Astrocyte (in vitro differentiated cells and primary cell): ENCODE results near the gene PKHD1. TPM values are rescaled to one million over a fixed set of nuclear protein-coding genes. Genes with fewer than 3 reads are reported as not detected.

Experiments used
- DNase-seq: peaks from one replicate; pipeline ENCODE4 v3.0.0-alpha.2; 2010; ENCODE audit warnings: low read depth
- FAIRE-seq: peaks from 2 replicates; lab custom pipeline; 2011; peaks lifted over from hg19 to GRCh38; lab: Jason Lieb, UNC
- H2AFZ ChIP-seq: 2 replicates; pipeline ENCODE4 v1.6.0; 2012; ENCODE audit warnings: low read depth, low read length, inconsistent platforms
- H3K27ac ChIP-seq: 2 replicates; pipeline ENCODE4 v1.5.1; 2011; ENCODE audit warnings: low read depth, low read length, inconsistent platforms
- H3K27me3 ChIP-seq: 2 replicates; pipeline ENCODE4 v1.6.0; 2011; ENCODE audit warnings: low read length, inconsistent platforms; ENCODE audit not compliant: insufficient read depth
- H3K36me3 ChIP-seq: 2 replicates; pipeline ENCODE4 v1.5.1; 2011; ENCODE audit warnings: low read length, inconsistent platforms; ENCODE audit not compliant: insufficient read depth
- H3K4me1 ChIP-seq: 2 replicates; pipeline ENCODE4 v1.5.1; 2011; ENCODE audit warnings: low read length, inconsistent platforms; ENCODE audit not compliant: insufficient read depth
- H3K4me2 ChIP-seq: 2 replicates; pipeline ENCODE4 v1.6.0; 2012; ENCODE audit warnings: low read length, inconsistent platforms
- H3K4me3 ChIP-seq: 2 replicates; pipeline ENCODE4 v1.5.1; 2011; ENCODE audit warnings: low read depth, mild to moderate bottlenecking, low read length, inconsistent platforms; ENCODE audit not compliant: insufficient read depth
- H3K79me2 ChIP-seq: 2 replicates; pipeline ENCODE4 v1.6.0; 2012; ENCODE audit warnings: mild to moderate bottlenecking, low read length, inconsistent platforms; ENCODE audit not compliant: insufficient read depth
- H3K9ac ChIP-seq: 2 replicates; pipeline ENCODE4 v1.6.0; 2012; ENCODE audit warnings: mild to moderate bottlenecking, low read length, inconsistent platforms
- H3K9me3 ChIP-seq: 2 replicates; pipeline ENCODE4 v1.5.1; 2012; ENCODE audit warnings: low read depth, mild to moderate bottlenecking, low read length, inconsistent platforms; ENCODE audit not compliant: insufficient read depth
- H4K20me1 ChIP-seq: 2 replicates; pipeline ENCODE4 v1.6.0; 2012; ENCODE audit warnings: low read length, inconsistent platforms; ENCODE audit not compliant: insufficient read depth
- H3K27ac Mint-ChIP-seq: one replicate; pipeline ENCODE4 v1.8.0; 2021; ENCODE audit warnings: mild to moderate bottlenecking, mixed read lengths; ENCODE audit not compliant: unreplicated experiment
- H3K27me3 Mint-ChIP-seq: one replicate; pipeline ENCODE4 v1.8.0; 2021; ENCODE audit warnings: low read depth, mixed read lengths; ENCODE audit not compliant: unreplicated experiment
- H3K36me3 Mint-ChIP-seq: one replicate; pipeline ENCODE4 v1.8.0; 2021; ENCODE audit warnings: low read depth, mixed read lengths; ENCODE audit not compliant: unreplicated experiment
- H3K4me1 Mint-ChIP-seq: one replicate; pipeline ENCODE4 v1.8.0; 2021; ENCODE audit warnings: low read depth, mixed read lengths; ENCODE audit not compliant: unreplicated experiment
- H3K4me3 Mint-ChIP-seq: one replicate; pipeline ENCODE4 v1.8.0; 2021; ENCODE audit warnings: mild to moderate bottlenecking, moderate library complexity, mixed read lengths; ENCODE audit not compliant: unreplicated experiment
- H3K9me3 Mint-ChIP-seq: one replicate; pipeline ENCODE4 v1.8.0; 2021; ENCODE audit warnings: mild to moderate bottlenecking, mixed read lengths; ENCODE audit not compliant: unreplicated experiment
- CTCF ChIP-seq: IDR thresholded peaks from 2 replicates; pipeline ENCODE4 v1.5.1; 2011; ENCODE audit warnings: low read depth, mild to moderate bottlenecking, inconsistent platforms, low read length, moderate library complexity; ENCODE audit not compliant: insufficient read depth
- EZH2 ChIP-seq: IDR thresholded peaks from 2 replicates; pipeline ENCODE4 v1.6.1; 2012; ENCODE audit warnings: mild to moderate bottlenecking, low read length, inconsistent platforms; ENCODE audit not compliant: insufficient read depth
- total RNA-seq: library from RNA; stranded (reverse); gene quantifications from 2 replicates; pipeline ENCODE4 v1.2.1, GENCODE V29; 2021

PKHD1 gene
- total RNA-seq, 1 donor from 2014 or later, result 0.16 TPM

GRCh38 chr6:51959744-51960383 lies 127.5 kb downstream of the PKHD1 start:
- DNase-seq, result peak; percentile 38
- H3K36me3 Mint-ChIP-seq, result no peaks in the 10 kb centered on the region

GRCh38 chr6:51954681-51955080 lies 132.7 kb downstream of the PKHD1 start:
- FAIRE-seq, result no peak
- no peak overlapping the region for H3K27ac Mint-ChIP-seq
- TF ChIP-seq EZH2 (no peak), CTCF (no peak)

More at GRCh38 chr6:51959744-51960383, 127.5 kb downstream of the PKHD1 start:
- Histone ChIP-seq H3K27ac (no peak overlapping the region), H3K9ac (no peak overlapping the region), H3K36me3 (no peaks in the 10 kb centered on the region), H3K79me2 (no peaks in the 10 kb centered on the region), H3K9me3 (no peaks in the 10 kb centered on the region), H3K4me1 (no peaks in the 10 kb centered on the region), H4K20me1 (no peaks in the 10 kb centered on the region), H3K27me3 (no peaks in the 10 kb centered on the region), H3K4me3 (no peak overlapping the region), H3K4me2 (no peak overlapping the region), H2AFZ (no peak overlapping the region)
- no peak for TF ChIP-seq EZH2
- TF ChIP-seq CTCF, result peak; percentile 73
- H3K27me3 Mint-ChIP-seq, result no peaks in the 10 kb centered on the region
- H3K27ac Mint-ChIP-seq, result no peak overlapping the region
- H3K4me3 Mint-ChIP-seq, result no peak overlapping the region
- FAIRE-seq, result peak; percentile 29
- H3K4me1 Mint-ChIP-seq, result no peaks in the 10 kb centered on the region
- H3K9me3 Mint-ChIP-seq, result no peaks in the 10 kb centered on the region

GRCh38 chr6:51953246-51953645 lies 134.2 kb downstream of the PKHD1 start:
- Histone ChIP-seq H3K4me2 (no peak overlapping the region), H3K4me3 (no peak overlapping the region), H3K9me3 (no peaks in the 10 kb centered on the region), H4K20me1 (no peaks in the 10 kb centered on the region), H3K36me3 (no peaks in the 10 kb centered on the region), H3K27ac (no peak overlapping the region), H2AFZ (no peak overlapping the region), H3K27me3 (no peaks in the 10 kb centered on the region), H3K9ac (no peak overlapping the region), H3K79me2 (no peaks in the 10 kb centered on the region), H3K4me1 (no peaks in the 10 kb centered on the region)
- no peak for DNase-seq
- Mint-ChIP-seq H3K36me3 (no peaks in the 10 kb centered on the region), H3K27ac (no peak overlapping the region), H3K27me3 (no peaks in the 10 kb centered on the region), H3K9me3 (no peaks in the 10 kb centered on the region), H3K4me3 (no peak overlapping the region), H3K4me1 (no peaks in the 10 kb centered on the region)
- TF ChIP-seq CTCF (no peak), EZH2 (no peak)
- no peak for FAIRE-seq

More at GRCh38 chr6:51954681-51955080, 132.7 kb downstream of the PKHD1 start:
- no peak overlapping the region for H3K4me3 Mint-ChIP-seq
- no peaks in the 10 kb centered on the region for H3K9me3 ChIP-seq
- no peak overlapping the region for H3K4me2 ChIP-seq
- no peaks in the 10 kb centered on the region for H3K9me3 Mint-ChIP-seq
- no peaks in the 10 kb centered on the region for H3K27me3 Mint-ChIP-seq
- no peaks in the 10 kb centered on the region for H3K4me1 Mint-ChIP-seq
- no peaks in the 10 kb centered on the region for H4K20me1 ChIP-seq
- no peaks in the 10 kb centered on the region for H3K4me1 ChIP-seq
- no peak overlapping the region for H3K4me3 ChIP-seq
- H3K27me3 ChIP-seq, result no peaks in the 10 kb centered on the region
- no peak overlapping the region for H3K9ac ChIP-seq
- no peaks in the 10 kb centered on the region for H3K36me3 ChIP-seq
- DNase-seq, result no peak
- H3K36me3 Mint-ChIP-seq, result no peaks in the 10 kb centered on the region
- H3K79me2 ChIP-seq, result no peaks in the 10 kb centered on the region
- H2AFZ ChIP-seq, result no peak overlapping the region
- H3K27ac ChIP-seq, result no peak overlapping the region
